Measurements from ENCODE around the gene CREB3L1. TPM values are rescaled to one million over a fixed set of nuclear protein-coding genes. Genes with fewer than 3 reads are reported as not detected.

CREB3L1 gene
- total RNA-seq, 1 experiment from 2014 or later, result 3.3 TPM

GRCh38 chr11:46356924-46357482 is 79.5 kb downstream of the CREB3L1 start:
- Histone ChIP-seq H2AK5ac (ENCODE audit: insufficient read length, low read length) (no peak overlapping the region), H3K9ac (ENCODE audit: extremely low read depth, insufficient read length, low read length) (no peak overlapping the region), H2BK15ac (ENCODE audit: low read depth, low read length) (no peak overlapping the region), H3K4me2 (ENCODE audit: insufficient read depth, insufficient read length, low read length) (no peak overlapping the region), H2BK5ac (ENCODE audit: insufficient read length, low read length) (no peak overlapping the region), H4K8ac (replicated peaks; ENCODE audit: insufficient read length, low read depth, low read length) (no peak overlapping the region), H3K27me3 (ENCODE audit: insufficient read depth, low read length) (no peaks in the 10 kb centered on the region), H3K4me1 (ENCODE audit: insufficient read depth, low read length) (no peaks in the 10 kb centered on the region), H3K23ac (ENCODE audit: insufficient read length, low read depth, low read length) (no peak overlapping the region), H4K5ac (ENCODE audit: insufficient read length, low read depth, low read length) (no peak overlapping the region), H2BK20ac (ENCODE audit: low read depth, low read length, poor library complexity, severe bottlenecking) (no peak overlapping the region), H3K79me2 (ENCODE audit: insufficient read depth, low read length) (peaks cover 2% of the 10 kb centered on the region; the same call in 1 of the 2 replicates), H3K4ac (ENCODE audit: low read depth, low read length) (no peak overlapping the region), H2BK120ac (ENCODE audit: low read depth, low read length, poor library complexity, severe bottlenecking) (no peak overlapping the region), H2BK12ac (ENCODE audit: insufficient read length, low read depth, low read length) (no peak overlapping the region), H3K18ac (ENCODE audit: insufficient read length, low read depth, low read length) (no peak overlapping the region), H3K79me1 (ENCODE audit: insufficient read depth, low read depth, low read length, poor library complexity, severe bottlenecking) (peaks cover 6% of the 10 kb centered on the region), H2AFZ (ENCODE audit: low read length) (no peak overlapping the region), H3K27ac (ENCODE audit: insufficient read length, low read depth, low read length) (no peak overlapping the region), H3K14ac (ENCODE audit: insufficient read depth, low read length) (no peak overlapping the region; the same call in 1 of the 2 replicates), H4K20me1 (ENCODE audit: control insufficient read depth, insufficient read depth, insufficient read length) (no peaks in the 10 kb centered on the region), H3K56ac (ENCODE audit: insufficient read length, low read depth, low read length) (no peak overlapping the region), H3K9me3 (ENCODE audit: control insufficient read depth, low read depth, low read length) (no peaks in the 10 kb centered on the region), H3K23me2 (ENCODE audit: insufficient read length, low read depth, low read length, poor library complexity, severe bottlenecking) (no peaks in the 10 kb centered on the region), H4K91ac (ENCODE audit: insufficient read length, low read depth, low read length) (no peak overlapping the region), H3T11ph (ENCODE audit: low read length) (no peak overlapping the region)
- H3K27me3 Mint-ChIP-seq (ENCODE audit: low read depth), result no peaks in the 10 kb centered on the region
- no peaks in the 10 kb centered on the region for H3K9me3 Mint-ChIP-seq
- H3K27ac Mint-ChIP-seq, result peak overlapping the region; percentile 65 to 96 (median 79); a peak in 5 of 7 replicates
- H3K4me3 Mint-ChIP-seq, result no peak overlapping the region
- no peak for TF ChIP-seq CTCF (conservative IDR thresholded peaks at IDR 0.05)
- no peak for DNase-seq
- peaks cover 0 to 9% (median 2%) of the 10 kb centered on the region in 3 experiments; a peak in 2 of 7 replicates for H3K36me3 Mint-ChIP-seq (ENCODE audit: insufficient read depth in 1 of 3, low read depth in 3 of 3)
- H3K4me1 Mint-ChIP-seq, result peaks cover 45 to 62% of the 10 kb centered on the region in 2 experiments
- no CpG with 5 or more reads among the region's 7 CpGs for WGBS (ENCODE audit: extremely low coverage, insufficient read length, low lambda C conversion rate)
